Esophagus (tissue), 2 donors: ENCODE measurements around the gene MMRN1. TPM values are rescaled to one million over a fixed set of nuclear protein-coding genes. Genes with fewer than 3 reads are reported as not detected.

Experiments used
- H3K27ac ChIP-seq, 2 donors: one replicate each; pipeline ENCODE4 v1.5.1; 2013; ENCODE audit warnings: low read depth in 2 of 2, mild to moderate bottlenecking in 2 of 2, inconsistent platforms in 1 of 2, low read length in 1 of 2, moderate library complexity in 1 of 2
- H3K27me3 ChIP-seq, 2 donors: one replicate each; pipeline ENCODE4 v1.6.1; 2013; ENCODE audit warnings: low read length in 2 of 2, control low read depth in 1 of 2, mild to moderate bottlenecking in 1 of 2; ENCODE audit not compliant: insufficient read depth in 2 of 2, control insufficient read depth in 1 of 2
- H3K36me3 ChIP-seq, 2 donors: one replicate each; pipeline ENCODE4 v1.6.1; 2013; ENCODE audit warnings: low read length in 1 of 2; ENCODE audit not compliant: control insufficient read depth in 2 of 2, insufficient read depth in 2 of 2
- H3K4me1 ChIP-seq, 2 donors: one replicate each; pipeline ENCODE4 v1.6.1; 2013; ENCODE audit warnings: low read length in 1 of 2; ENCODE audit not compliant: control insufficient read depth in 2 of 2, insufficient read depth in 2 of 2
- H3K4me3 ChIP-seq, 2 donors: one replicate each; pipeline ENCODE4 v1.5.1; 2013; ENCODE audit warnings: low read length in 2 of 2, mild to moderate bottlenecking in 2 of 2, low read depth in 1 of 2, moderate library complexity in 1 of 2
- H3K9me3 ChIP-seq, 2 donors: one replicate each; pipeline ENCODE4 v1.6.1; 2013; ENCODE audit warnings: mild to moderate bottlenecking in 2 of 2, low read depth in 1 of 2, low read length in 1 of 2, moderate library complexity in 1 of 2; ENCODE audit not compliant: control insufficient read depth in 2 of 2, insufficient read depth in 1 of 2
- WGBS, 2 donors: extraction: QIAGEN DNeasy Blood & Tissue Kit; methylation state at CpG; one replicate each; pipeline ENCODE4 v1.1.7; 2013; 5-methylcytosine and 5-hydroxymethylcytosine counted together
- polyA plus RNA-seq, 2 donors: library from polyadenylated mRNA; stranded (reverse); fragments of 200-250 nt; gene quantifications; one replicate each; pipeline ENCODE4 v1.2.3, GENCODE V29; 2013
- donor health status: healthy with polysubstance abuse.
- donor health status: Bipolar disorder and iron deficiency.

Gene MMRN1
- 1 to 10 TPM in 1 of 2 donors, under 1 TPM in 1; 0.79 to 6.5 TPM for polyA plus RNA-seq

DNA sequence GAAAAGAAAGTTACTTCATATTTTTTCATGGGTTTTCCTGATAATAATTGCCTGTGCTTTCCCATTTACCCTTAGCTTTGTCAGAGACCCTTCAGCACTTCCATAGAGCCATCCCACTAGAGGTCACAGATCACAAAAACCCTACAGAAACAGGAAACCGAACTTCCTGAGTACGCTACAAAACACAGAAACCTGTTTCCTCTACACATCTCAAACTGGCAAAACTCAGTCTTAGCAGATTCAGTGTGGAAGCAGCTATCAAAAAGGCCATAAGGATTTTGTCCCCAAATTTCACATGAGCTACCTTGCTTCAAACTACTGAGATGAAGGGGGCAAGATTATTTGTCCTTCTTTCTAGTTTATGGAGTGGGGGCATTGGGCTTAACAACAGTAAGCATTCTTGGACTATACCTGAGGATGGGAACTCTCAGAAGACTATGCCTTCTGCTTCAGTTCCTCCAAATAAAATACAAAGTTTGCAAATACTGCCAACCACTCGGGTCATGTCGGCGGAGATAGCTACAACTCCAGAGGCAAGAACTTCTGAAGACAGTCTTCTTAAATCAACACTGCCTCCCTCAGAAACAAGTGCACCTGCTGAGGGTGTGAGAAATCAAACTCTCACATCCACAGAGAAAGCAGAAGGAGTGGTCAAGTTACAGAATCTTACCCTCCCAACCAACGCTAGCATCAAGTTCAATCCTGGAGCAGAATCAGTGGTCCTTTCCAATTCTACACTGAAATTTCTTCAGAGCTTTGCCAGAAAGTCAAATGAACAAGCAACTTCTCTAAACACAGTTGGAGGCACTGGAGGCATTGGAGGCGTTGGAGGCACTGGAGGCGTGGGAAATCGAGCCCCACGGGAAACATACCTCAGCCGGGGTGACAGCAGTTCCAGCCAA is at the start of gene MMRN1:
Gene MMRN1 (plus strand): TSS at position 206 of the 902 bp plus-strand sequence. CDS start 118 bp downstream, at position 324.
- no peaks in the 10 kb centered on the region for H3K36me3 ChIP-seq
- no peaks in the 10 kb centered on the region for H3K9me3 ChIP-seq
- no peaks in the 10 kb centered on the region for H3K27me3 ChIP-seq
- WGBS, 2 donors, result 69 to 73% methylated on average over 11 of the region's 11 CpGs
- H3K4me1 ChIP-seq, result no peaks in the 10 kb centered on the region
- no peak within 1 kb of the TSS for H3K4me3 ChIP-seq
- H3K27ac ChIP-seq, result no peak within 1 kb of the TSS

GRCh38 chr4:89847571-89848325 is 46.9 kb upstream of the MMRN1 start:
- no peak overlapping the region for H3K4me3 ChIP-seq
- H3K27me3 ChIP-seq, result no peaks in the 10 kb centered on the region
- WGBS, 2 donors, result 58 to 77% methylated on average over 1 of the region's 1 CpG
- H3K36me3 ChIP-seq, result no peaks in the 10 kb centered on the region
- no peaks in the 10 kb centered on the region for H3K4me1 ChIP-seq
- peaks cover 0 to 2% of the 10 kb centered on the region in 2 donors for H3K9me3 ChIP-seq
- H3K27ac ChIP-seq, result no peak overlapping the region

- WGBS, 2 donors, result 65 to 67% methylated on average over 3 of the region's 3 CpGs
- Histone ChIP-seq H3K4me1 (no peaks in the 10 kb centered on the region), H3K27me3 (no peaks in the 10 kb centered on the region), H3K27ac (no peak overlapping the region), H3K36me3 (no peaks in the 10 kb centered on the region), H3K4me3 (no peak overlapping the region), H3K9me3 (peaks cover 0 to 2% of the 10 kb centered on the region in 2 donors)
These were observed 39.4 kb upstream of the MMRN1 start for GRCh38 chr4:89855236-89855635.

DNA sequence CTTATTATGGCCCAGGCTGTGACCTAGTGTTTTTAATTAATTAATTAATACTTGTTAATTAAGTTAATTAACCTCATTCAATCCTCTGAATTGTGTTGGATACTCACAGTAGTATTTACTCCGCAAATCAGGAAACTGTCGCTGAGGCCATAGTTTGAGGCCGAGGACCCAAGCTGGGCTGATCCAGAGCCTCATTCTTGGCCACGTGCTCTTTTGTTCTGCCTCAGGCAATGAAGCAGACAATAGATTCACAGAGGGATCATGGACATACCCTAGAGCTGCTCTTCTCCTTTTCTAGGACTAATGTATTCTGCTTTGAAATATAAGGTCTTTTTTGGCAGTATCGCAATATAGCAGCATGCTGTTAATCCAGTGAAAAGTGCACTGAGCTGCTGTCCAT is 33.7 kb upstream of the MMRN1 start:
- 87 to 89% methylated on average over 5 of the region's 5 CpGs for WGBS, 2 donors
- Histone ChIP-seq H3K4me3 (no peak overlapping the region), H3K27me3 (no peaks in the 10 kb centered on the region), H3K36me3 (no peaks in the 10 kb centered on the region), H3K9me3 (no peaks in the 10 kb centered on the region), H3K4me1 (no peaks in the 10 kb centered on the region), H3K27ac (no peak overlapping the region)

DNA sequence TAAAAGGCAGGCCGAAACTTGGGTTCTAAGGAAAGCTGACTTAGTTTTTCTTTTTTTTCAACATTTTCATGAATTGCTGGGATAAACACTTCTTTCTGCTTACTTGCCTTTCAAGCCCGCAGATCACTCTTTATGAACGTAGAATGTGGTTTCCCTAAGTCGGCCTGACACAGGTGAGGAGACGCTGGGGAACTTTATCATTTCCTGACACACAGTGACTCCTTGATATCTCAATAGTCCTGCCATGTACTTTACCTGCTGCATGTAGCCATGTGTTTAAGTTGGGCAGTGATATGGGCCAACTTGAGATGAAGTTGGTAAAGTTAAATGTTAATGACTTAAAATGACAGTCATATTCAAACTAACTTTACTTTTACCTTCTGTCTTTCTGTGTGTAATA is 31.1 kb upstream of the MMRN1 start:
- WGBS, 2 donors, result 64 to 80% methylated on average over 5 of the region's 5 CpGs
- no peaks in the 10 kb centered on the region for H3K36me3 ChIP-seq
- no peaks in the 10 kb centered on the region for H3K9me3 ChIP-seq
- no peaks in the 10 kb centered on the region for H3K4me1 ChIP-seq
- H3K4me3 ChIP-seq, result no peak overlapping the region
- no peak overlapping the region for H3K27ac ChIP-seq
- H3K27me3 ChIP-seq, result no peaks in the 10 kb centered on the region

- H3K4me1 ChIP-seq, result no peaks in the 10 kb centered on the region
- H3K9me3 ChIP-seq, result no peaks in the 10 kb centered on the region
- no peak overlapping the region for H3K4me3 ChIP-seq
- no peaks in the 10 kb centered on the region for H3K36me3 ChIP-seq
- no peak overlapping the region for H3K27ac ChIP-seq
- no peaks in the 10 kb centered on the region for H3K27me3 ChIP-seq
These were observed 26.4 kb upstream of the MMRN1 start for GRCh38 chr4:89868276-89868675.

DNA sequence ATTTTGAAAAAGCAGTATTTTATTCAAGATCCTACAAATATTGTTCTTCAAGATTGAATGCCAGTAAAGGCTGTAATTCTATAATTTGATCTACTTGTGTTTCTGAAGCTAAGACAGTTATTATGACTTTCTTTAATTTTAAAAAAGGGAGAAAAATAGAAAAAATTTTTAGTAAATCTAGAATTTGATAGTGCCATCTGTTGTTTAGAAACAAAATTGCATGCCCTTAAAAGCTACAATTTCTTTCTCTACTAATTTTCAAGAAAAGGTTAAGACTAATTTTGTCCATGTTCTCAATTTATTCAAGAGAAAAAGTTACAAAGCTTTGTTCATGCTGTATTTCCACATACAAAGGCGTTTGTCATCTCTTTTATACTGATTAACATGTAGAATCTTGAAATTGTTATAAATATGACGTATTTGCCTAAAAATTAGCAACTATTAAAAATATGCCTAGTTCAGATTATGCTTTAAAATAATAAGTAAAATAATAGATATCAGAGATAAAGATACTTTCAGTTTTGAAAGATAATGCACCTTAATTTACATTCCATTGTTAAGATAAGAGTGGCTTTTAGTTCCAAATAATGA is 25.6 kb upstream of the MMRN1 start:
- Histone ChIP-seq H3K4me3 (no peak overlapping the region), H3K4me1 (no peaks in the 10 kb centered on the region), H3K27me3 (no peaks in the 10 kb centered on the region), H3K27ac (no peak overlapping the region), H3K9me3 (no peaks in the 10 kb centered on the region), H3K36me3 (no peaks in the 10 kb centered on the region)
- 51 to 54% methylated on average over 2 of the region's 2 CpGs for WGBS, 2 donors

DNA sequence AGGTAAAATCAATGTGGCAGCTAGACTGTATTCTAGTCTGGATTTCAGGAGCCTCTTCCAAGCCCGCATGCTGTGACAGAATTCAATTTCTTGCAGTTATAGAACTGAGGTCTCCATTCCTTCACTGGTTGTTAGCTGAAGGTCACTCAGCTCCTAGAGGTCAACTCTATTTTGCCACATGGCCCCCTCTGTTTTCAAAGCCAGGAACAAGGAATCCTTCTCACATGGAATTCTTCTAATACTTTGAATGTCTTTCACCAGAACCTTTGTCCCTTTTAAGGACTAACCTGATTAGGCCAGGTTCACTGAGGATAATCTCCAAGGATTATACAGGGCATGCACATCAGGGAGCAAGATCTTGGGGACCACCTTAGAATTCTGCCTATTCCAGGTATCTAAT is 23.4 kb upstream of the MMRN1 start:
- no peaks in the 10 kb centered on the region for H3K4me1 ChIP-seq
- H3K27ac ChIP-seq, result no peak overlapping the region
- H3K4me3 ChIP-seq, result no peak overlapping the region
- H3K36me3 ChIP-seq, result no peaks in the 10 kb centered on the region
- H3K27me3 ChIP-seq, result no peaks in the 10 kb centered on the region
- H3K9me3 ChIP-seq, result no peaks in the 10 kb centered on the region
- WGBS, 2 donors, result 88 to 92% methylated on average over 1 of the region's 1 CpG

DNA sequence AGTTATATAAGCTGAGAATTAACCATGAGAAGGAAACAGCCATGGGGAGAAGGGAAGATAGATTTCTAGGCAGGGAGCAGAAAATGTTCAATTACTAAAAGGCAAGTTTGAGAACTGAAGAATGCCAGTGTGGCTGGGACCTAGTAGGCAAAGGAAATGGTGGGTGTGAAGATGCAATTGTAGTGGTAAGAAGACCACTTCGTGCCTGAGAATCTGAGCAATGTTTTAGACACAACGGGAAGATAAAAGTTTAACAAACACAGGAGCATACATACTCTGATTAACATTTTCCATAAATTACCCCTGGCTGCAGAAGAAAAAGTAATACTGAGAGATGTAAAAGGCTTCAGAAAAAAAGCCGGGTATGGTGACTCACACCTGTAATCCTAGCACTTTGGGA is 18.1 kb upstream of the MMRN1 start:
- Histone ChIP-seq H3K27me3 (no peaks in the 10 kb centered on the region), H3K4me3 (no peak overlapping the region), H3K9me3 (no peaks in the 10 kb centered on the region), H3K27ac (no peak overlapping the region), H3K4me1 (no peaks in the 10 kb centered on the region), H3K36me3 (no peaks in the 10 kb centered on the region)
- WGBS, 2 donors, result 77 to 80% methylated on average over 3 of the region's 3 CpGs
